T-helper 2 cell treated with Interferon-gamma antibody and Interleukin-4, amounts not matched to agents 5 μg/mL and 100 μg/mL, for 36 hours (primary cell): ENCODE measurements around the gene PIH1D1.
A peak's percentile ranks its signal among the peaks of the same experiment; 100 is the strongest.

Source experiments
- DNase-seq: peaks from one replicate; pipeline ENCODE4 v3.0.0; 2021; ENCODE audit warnings: low spot score
- H3K27ac Mint-ChIP-seq: one replicate; pipeline ENCODE4 v1.8.0; 2021; ENCODE audit warnings: mild to moderate bottlenecking, mixed read lengths
- H3K27me3 Mint-ChIP-seq: one replicate; pipeline ENCODE4 v1.8.0; 2021; ENCODE audit warnings: low read depth, mixed read lengths
- H3K36me3 Mint-ChIP-seq: one replicate; pipeline ENCODE4 v1.8.0; 2021; ENCODE audit warnings: low read depth, mixed read lengths
- H3K4me1 Mint-ChIP-seq: one replicate; pipeline ENCODE4 v1.8.0; 2021; ENCODE audit warnings: low read depth, mixed read lengths
- H3K4me3 Mint-ChIP-seq: one replicate; pipeline ENCODE4 v1.8.0; 2022; ENCODE audit warnings: mild to moderate bottlenecking, moderate library complexity, mixed read lengths
- H3K9me3 Mint-ChIP-seq: one replicate; pipeline ENCODE4 v1.8.0; 2021; ENCODE audit warnings: mixed read lengths

PIH1D1 gene

DNA sequence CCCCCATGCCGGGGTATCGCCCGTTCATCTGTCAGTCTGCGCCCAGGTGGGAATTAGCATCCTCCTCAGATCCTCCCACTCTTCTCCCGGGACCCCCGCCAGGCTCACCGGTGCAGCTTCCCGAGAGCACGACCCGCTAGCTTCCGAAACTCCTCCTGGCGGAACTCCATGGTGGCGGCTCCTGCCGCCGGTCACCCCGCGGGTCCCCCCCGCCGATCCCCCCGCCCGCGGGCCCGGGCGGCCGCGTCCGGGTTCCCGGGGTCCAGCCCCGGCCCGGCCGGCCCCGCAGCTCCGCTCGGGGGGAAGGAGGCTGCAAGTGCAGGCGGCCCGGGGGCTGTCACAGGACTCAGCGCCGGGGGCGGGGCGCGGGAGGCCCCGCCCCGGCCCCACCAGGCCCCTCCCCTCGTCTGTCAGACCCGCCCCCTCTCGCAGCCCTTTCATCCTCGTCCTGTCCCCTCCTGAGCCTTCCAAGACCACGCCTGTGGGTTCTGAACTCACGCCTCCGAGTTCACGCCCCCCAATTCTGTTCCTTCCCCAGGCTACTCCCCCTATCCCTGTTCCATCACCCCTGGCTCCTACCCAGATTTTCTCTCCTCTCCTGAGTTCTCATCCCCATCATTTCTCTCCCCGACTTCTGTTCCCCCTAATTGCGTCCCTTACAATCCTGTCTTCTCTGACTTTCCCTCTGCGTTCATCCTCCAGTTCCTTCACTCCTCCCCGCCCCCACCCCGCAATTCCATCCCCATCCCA, 10.2 kb downstream of the PIH1D1 start, which contains the start of gene SLC17A7:
SLC17A7 (minus strand) TSS at position 318 of the 750 bp plus-strand sequence; CDS start at position 170, 148 bp downstream.
- H3K4me1 Mint-ChIP-seq, result peaks cover 29% of the 10 kb centered on the region

DNA sequence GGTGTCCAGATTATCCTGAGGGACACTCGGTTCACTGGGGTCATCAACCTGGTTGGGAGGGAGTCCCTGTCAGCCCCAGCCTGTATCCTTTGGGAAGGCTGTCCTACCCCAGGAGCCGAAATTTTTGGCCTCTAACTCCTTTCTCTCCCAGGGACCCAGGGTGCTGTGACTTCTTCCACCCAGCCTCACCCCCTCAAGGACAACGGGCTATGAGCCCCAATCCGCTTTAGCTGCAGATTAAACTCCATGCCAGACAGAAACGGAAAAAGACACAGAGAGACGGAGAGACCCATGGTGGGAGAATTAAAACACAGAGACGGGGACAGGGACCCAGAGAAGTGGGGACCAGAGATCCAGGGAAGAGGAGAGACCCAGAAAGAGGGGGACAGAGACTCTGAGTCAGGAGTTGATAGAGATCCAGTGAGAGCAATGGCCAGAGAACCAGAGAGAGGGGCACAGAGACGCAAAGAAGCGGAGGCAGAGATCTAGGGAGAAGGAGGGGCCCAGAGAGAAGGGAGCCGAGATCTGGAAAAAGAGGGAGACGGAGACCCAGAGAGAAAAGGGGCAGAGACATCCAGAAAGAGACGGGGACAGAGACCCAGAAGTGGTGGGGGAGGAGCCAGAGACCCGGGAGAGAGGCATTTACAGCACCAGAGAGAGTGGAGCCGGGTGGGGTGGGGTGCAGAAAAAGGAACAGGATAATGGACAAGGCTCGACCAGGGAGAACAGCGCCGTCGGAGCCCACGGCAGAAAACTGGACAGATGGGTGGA, 11.0 kb downstream of the PIH1D1 start:
- no peak for DNase-seq
- Mint-ChIP-seq H3K27me3 (peaks cover 68% of the 10 kb centered on the region), H3K36me3 (peaks cover 7% of the 10 kb centered on the region), H3K27ac (no peak overlapping the region), H3K4me1 (peaks cover 36% of the 10 kb centered on the region), H3K4me3 (peak overlapping the region; percentile 73), H3K9me3 (no peaks in the 10 kb centered on the region)

More for the DNA sequence above, 10.2 kb downstream of the PIH1D1 start, which contains the start of gene SLC17A7:
- H3K27ac Mint-ChIP-seq, result peak within 1 kb of the TSS; percentile 87
- peak within 1 kb of the TSS; percentile 83 for H3K4me3 Mint-ChIP-seq
- peaks cover 13% of the 10 kb centered on the region for H3K36me3 Mint-ChIP-seq
- H3K9me3 Mint-ChIP-seq, result no peaks in the 10 kb centered on the region
- no peak for DNase-seq
- peaks cover 61% of the 10 kb centered on the region for H3K27me3 Mint-ChIP-seq

DNA sequence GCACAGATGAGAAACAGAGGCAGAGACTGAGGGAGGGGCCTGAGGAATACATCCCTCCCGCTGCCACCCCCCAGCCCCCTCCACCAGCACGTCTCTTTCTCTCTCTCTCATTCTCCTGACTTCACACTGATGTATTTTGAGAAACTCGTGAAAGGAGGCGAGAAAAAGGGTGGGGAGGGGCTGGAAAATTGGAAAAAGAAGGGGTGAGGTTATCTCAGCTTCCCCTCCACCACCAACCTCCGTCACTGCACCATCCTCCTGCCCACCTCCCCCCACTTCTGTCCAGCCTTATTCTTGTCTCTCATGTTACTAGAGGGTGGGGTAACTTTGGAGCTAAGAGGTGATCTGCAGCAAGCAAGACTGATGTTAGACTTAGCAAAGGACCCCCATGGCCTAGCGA, 11.8 kb downstream of the PIH1D1 start:
- Mint-ChIP-seq H3K9me3 (no peaks in the 10 kb centered on the region), H3K36me3 (peaks cover 1% of the 10 kb centered on the region), H3K4me1 (peaks cover 35% of the 10 kb centered on the region), H3K27ac (no peak overlapping the region), H3K4me3 (no peak overlapping the region), H3K27me3 (peaks cover 76% of the 10 kb centered on the region)
- no peak for DNase-seq

DNA sequence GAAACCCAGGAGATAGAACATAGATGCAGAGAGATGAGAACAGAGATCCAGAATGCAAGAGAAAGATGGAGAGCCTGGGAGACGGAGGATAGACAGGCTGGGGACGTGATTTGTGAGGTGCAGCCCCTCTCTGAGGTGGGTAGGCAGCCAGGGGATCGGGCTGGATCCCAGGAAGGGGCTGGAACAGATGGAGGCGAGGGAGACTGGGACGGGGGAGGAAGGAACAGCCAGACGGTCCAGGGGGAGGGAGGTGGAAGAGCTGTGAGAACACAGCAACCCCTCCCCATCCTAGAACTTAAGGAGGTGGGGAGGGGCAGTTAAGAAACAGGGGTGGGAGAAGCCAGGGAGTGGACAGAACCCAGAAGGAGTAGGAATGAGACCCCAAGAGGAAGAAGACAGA, 13.4 kb downstream of the PIH1D1 start:
- Mint-ChIP-seq H3K27me3 (peaks cover 89% of the 10 kb centered on the region), H3K4me1 (peaks cover 29% of the 10 kb centered on the region), H3K27ac (no peak overlapping the region), H3K36me3 (no peaks in the 10 kb centered on the region), H3K9me3 (no peaks in the 10 kb centered on the region), H3K4me3 (no peak overlapping the region)
- DNase-seq, result no peak

DNA sequence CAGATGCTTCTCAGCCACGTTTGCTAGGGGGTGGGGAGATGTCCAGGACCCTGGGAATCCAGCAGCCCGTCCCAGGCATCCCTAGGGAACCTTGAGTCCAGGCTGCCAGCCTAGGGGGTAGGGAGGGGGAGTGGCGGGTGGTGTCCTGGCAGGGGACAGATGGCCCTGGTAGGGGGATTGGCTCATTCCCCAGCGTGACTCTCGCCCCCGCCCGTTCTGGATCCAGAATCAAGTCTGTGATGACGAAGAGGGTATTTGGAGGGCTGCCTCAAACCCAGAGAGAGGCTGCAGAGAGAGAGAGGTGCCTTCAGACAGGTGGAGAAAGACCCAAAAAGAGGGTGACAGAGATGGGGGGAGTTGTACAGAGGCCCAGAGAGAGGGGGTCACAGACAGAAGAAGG, 14.4 kb downstream of the PIH1D1 start:
- Mint-ChIP-seq H3K9me3 (no peaks in the 10 kb centered on the region), H3K27ac (no peak overlapping the region), H3K36me3 (no peaks in the 10 kb centered on the region), H3K4me1 (peaks cover 30% of the 10 kb centered on the region), H3K27me3 (peaks cover 92% of the 10 kb centered on the region), H3K4me3 (no peak overlapping the region)
- no peak for DNase-seq

DNA sequence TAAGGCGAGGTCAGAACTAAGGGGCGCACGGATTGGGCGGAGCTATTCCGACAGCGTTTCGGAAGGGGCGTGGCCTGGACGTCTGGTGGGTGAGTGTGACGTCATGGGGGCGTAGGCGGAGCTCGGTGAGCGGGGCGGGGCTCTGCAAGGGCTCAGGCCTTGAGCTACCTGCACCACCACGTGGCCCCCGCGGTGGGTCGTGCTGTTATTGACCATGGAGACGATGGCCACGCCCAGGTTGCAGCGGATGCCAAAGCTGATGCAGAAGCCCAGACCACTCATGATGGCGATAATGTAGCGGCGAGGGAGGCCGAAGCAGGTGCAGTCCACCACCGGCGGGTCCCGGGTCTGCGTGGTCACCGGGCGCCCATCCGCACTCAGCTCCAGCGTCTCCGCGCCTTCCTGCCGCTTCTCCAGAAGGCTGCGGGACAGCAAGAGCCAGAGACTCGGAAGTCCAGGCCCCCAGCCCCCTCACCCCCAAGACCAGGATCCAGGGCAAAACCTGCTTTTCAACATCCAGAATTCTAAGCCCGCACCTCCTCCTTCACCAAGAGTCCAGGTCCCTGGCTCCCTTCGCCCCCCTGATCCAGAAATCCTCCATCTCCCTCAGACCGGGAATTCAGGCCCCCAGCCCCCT, 15.1 kb downstream of the PIH1D1 start:
- no peak overlapping the region for H3K27ac Mint-ChIP-seq

DNA sequence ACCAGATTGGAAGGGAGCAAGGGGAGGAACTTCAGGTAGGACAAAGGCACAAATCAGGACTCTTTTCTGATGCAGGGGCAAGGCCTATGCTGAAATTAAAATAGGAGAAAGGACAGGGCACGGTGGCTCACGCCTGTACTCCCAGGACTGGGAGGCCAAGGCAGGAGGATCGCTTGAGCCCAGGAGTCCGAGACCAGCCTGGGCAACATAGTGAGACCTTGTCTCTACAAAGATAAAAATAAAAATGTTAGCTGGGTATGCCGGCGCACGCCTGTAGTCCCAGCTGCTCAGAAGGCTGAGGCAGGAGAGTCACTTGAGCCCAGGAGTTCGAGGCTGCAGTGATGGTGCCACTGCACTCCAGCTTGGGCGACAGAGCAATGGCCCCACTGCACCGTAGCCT, 15.9 kb downstream of the PIH1D1 start:
- Mint-ChIP-seq H3K4me1 (peaks cover 23% of the 10 kb centered on the region), H3K27ac (no peak overlapping the region), H3K9me3 (no peaks in the 10 kb centered on the region), H3K27me3 (peaks cover 90% of the 10 kb centered on the region), H3K36me3 (no peaks in the 10 kb centered on the region), H3K4me3 (no peak overlapping the region)
- DNase-seq, result no peak

More for the DNA sequence above, 15.1 kb downstream of the PIH1D1 start:
- H3K9me3 Mint-ChIP-seq, result no peaks in the 10 kb centered on the region
- no peak overlapping the region for H3K4me3 Mint-ChIP-seq
- H3K27me3 Mint-ChIP-seq, result peaks cover 90% of the 10 kb centered on the region
- peak; percentile 51 for DNase-seq
- no peaks in the 10 kb centered on the region for H3K36me3 Mint-ChIP-seq
- H3K4me1 Mint-ChIP-seq, result peaks cover 26% of the 10 kb centered on the region

DNA sequence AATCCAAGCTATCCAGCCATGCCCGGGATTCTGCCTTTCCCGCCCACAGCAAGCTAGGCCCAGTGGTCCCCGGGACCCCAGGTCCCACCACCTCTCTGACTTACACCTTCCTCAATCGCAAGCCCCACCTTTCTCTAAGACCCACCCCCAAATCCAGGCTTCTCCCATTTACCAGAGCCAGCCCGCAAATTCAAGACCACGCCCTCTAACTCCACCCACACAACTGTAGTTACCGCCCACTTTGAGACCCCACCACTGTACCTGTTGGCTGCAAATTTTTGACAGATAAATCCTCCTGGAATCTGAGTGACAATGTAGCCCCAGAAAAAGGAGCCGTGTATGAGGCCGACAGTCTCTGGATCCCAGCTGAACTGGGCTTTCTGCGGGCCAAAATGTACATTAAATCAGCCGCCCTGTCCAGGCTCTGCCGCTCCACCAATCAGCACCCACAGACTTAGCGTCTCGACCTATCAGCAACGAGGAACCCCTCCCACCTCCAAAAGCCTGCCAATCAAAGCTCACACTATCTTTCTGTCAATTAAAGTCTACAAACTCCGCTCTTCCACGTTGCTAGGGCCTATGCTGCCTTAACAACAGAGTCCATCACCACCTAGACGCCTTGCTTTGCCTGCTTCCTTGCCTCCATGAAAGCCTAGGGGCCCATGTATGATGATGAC, 16.6 kb downstream of the PIH1D1 start:
- no peaks in the 10 kb centered on the region for H3K36me3 Mint-ChIP-seq
- no peak for DNase-seq
- no peak overlapping the region for H3K27ac Mint-ChIP-seq
- H3K9me3 Mint-ChIP-seq, result no peaks in the 10 kb centered on the region
- H3K4me1 Mint-ChIP-seq, result peaks cover 24% of the 10 kb centered on the region
- no peak overlapping the region for H3K4me3 Mint-ChIP-seq
- H3K27me3 Mint-ChIP-seq, result peaks cover 88% of the 10 kb centered on the region

DNA sequence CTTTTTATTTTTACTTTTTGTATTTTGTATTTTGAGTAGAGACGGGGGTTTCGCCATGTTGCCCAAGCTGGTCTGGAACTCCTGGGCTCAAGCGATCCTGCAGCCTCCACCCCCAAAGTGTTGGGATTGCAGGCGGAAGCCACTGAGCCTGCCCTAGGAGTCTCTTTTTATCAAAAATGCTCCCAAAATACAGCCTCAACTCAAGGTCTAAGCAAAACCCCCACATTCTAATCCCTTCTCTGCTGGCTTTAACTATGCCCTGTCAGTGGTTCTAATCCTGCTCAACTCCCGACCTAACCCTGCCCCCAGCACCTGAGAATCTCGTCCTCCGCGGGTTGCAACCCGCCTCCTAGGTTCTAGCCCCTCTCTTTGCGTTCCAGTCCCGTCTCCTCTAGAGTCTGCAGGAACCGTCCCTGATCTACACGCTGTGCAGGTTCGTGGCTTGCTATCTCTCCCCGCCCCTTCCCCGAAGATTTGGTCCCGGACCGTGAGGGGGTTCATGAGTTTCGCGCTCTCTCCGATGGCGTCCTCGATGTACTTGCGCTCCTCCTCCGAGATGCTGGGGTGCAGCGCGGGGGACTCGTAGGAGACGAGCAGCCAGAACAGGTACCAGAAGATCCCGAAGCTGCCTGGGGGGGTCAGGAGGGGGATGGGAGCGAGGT, 18.2 kb downstream of the PIH1D1 start:
- Mint-ChIP-seq H3K9me3 (no peaks in the 10 kb centered on the region), H3K27me3 (peaks cover 87% of the 10 kb centered on the region), H3K36me3 (no peaks in the 10 kb centered on the region), H3K27ac (no peak overlapping the region), H3K4me1 (peaks cover 26% of the 10 kb centered on the region), H3K4me3 (no peak overlapping the region)
- DNase-seq, result no peak

DNA sequence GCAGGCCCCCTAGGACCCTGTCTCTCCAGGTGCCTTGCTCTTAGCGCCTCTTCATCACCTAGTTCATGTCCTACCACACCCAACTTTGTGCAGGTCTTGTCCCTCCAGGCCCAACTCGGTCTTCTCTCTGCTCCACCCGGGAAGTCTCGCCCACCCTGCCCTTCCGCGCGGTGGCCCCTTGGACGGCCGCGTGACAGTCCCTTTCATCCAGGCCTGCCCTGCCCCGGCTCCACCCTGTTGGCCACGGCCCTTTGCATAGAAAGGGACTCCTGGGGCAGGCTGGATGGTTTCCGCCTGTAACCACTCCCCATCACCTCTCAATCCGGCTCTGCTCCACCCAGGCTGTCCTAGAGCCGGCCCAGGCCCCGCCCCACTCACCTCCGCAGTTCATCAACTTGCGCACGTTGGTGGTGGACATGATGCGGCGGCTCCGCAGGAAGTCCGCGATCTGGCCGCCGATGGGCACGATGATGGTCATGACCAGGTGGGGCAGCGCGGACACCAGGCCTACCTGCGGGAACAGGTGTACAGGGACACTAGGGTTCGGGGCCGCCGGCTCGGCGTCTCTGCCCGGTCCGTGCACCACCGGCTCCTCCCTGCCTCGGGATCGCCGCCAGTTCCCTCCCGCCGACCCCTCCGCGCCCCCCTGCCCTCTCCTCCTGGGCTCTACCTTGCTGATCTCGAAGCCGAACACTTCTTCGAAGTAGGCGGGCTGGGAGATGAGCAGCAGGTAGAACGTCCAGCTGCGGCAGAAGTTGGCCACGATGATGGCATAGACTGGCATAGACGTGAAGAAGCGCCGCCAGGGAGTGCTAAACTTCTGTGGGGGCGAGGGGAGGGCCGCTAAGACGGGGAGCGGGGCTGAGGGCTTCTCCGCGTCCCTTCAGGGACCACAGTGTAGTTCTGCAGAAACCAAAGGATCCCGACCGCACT, 19.2 kb downstream of the PIH1D1 start:
- no peak for DNase-seq
- Mint-ChIP-seq H3K4me1 (peaks cover 31% of the 10 kb centered on the region), H3K27me3 (peaks cover 85% of the 10 kb centered on the region), H3K4me3 (peak overlapping the region; percentile 42), H3K27ac (no peak overlapping the region), H3K9me3 (no peaks in the 10 kb centered on the region), H3K36me3 (no peaks in the 10 kb centered on the region)

DNA sequence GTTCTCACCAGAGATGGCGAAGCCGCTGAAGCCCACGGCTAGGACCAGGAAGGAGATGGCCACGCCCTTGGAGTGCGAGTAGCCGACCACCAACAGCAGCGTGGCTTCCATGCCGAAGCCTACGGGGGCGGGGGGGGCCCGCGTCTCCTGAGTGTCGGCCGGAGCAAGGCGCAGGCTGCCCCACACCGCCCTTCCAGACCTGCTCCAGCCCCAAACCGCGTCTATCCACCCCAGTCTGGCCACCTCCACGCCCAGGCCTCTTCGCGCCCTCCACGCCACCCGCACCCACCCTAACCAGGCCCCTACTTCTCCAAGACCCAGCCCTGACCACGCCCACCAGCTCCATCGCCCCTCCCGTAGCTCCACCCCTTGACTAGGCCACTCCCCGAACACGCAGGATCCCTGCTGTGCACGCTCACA, 20.3 kb downstream of the PIH1D1 start:
- peaks cover 36% of the 10 kb centered on the region for H3K4me1 Mint-ChIP-seq
- H3K27ac Mint-ChIP-seq, result no peak overlapping the region
- H3K36me3 Mint-ChIP-seq, result no peaks in the 10 kb centered on the region
- no peak overlapping the region for H3K4me3 Mint-ChIP-seq
- DNase-seq, result no peak
- no peaks in the 10 kb centered on the region for H3K9me3 Mint-ChIP-seq
- peaks cover 85% of the 10 kb centered on the region for H3K27me3 Mint-ChIP-seq

DNA sequence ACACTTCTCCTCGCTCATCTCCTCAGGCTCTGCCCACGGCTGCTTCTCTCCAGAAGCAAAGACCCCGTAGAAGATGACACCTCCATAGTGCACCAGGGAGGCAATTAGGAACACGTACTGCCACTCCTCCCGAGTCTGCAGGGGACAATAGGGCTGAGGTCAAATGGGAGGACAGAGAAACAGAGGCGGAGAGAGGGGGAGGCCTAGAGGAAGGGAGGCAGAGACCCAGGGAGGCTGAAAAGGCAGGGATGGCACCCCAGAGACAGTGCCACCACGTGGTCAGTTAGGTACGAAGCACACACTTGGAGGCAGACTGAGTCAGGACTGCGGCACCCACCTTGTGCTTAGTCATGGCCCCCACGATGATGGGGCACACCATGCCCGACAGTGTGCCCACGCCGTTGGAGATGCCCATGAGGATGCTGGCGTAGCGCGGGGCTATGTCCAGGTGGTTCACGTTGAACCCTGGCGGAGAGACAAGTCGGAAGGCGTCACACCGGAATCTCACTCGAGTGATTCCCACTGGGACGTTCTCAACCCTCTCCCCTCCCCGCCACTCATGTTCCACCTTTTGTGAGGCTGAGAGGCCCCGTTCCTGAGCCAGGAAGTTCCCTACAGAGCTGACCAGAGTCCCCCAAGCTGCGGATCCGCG, 20.8 kb downstream of the PIH1D1 start:
- Mint-ChIP-seq H3K36me3 (no peaks in the 10 kb centered on the region), H3K9me3 (no peaks in the 10 kb centered on the region), H3K27ac (no peak overlapping the region), H3K4me3 (no peak overlapping the region), H3K4me1 (peaks cover 33% of the 10 kb centered on the region), H3K27me3 (peaks cover 85% of the 10 kb centered on the region)
- DNase-seq, result no peak
